T-cell (primary cell): ENCODE results near the gene CDK18. TPM values are rescaled to one million over a fixed set of nuclear protein-coding genes. Genes with fewer than 3 reads are reported as not detected.
A peak's percentile ranks its signal among the peaks of the same experiment; 100 is the strongest.

Experiments used
- ATAC-seq, 4 experiments: fragments of 200-7000 bp in 3 of 4; fragments of 150-1000 bp in 1 of 4; cut with Tn5 transposase; replicated peaks in 1 of 4; 1 replicate in 3 of 4; 2 replicates in 1 of 4; pipeline ENCODE4 v1.10.0; 2021; ENCODE audit warnings: moderate library complexity in 3 of 4, mild to moderate bottlenecking in 2 of 4, moderate number of reproducible peaks in 1 of 4
- CTCF ChIA-PET, 2 donors: fragments of 300-600 bp; sonication (Branson Sonifier 250); formaldehyde crosslinking; loops; one replicate each; lab custom pipeline; 2022; ENCODE audit warnings: antibody characterized with exemption in 2 of 2; lab: Charles Lee
- POLR2A ChIA-PET, 2 donors: fragments of 300-600 bp; sonication (Branson Sonifier 250); formaldehyde crosslinking; loops; one replicate each; lab custom pipeline; 2022; ENCODE audit warnings: antibody characterized with exemption in 2 of 2; lab: Charles Lee
- DNase-seq, 35 experiments: peaks; one replicate each; pipeline versions ENCODE4 v3.0.0 to v3.0.0-alpha.2; 2013 to 2023
- H3K27ac ChIP-seq: one replicate; pipeline ENCODE4 v1.5.1; 2013; ENCODE audit warnings: low read length
- H3K27me3 ChIP-seq, 2 experiments: replicated peaks in 1 of 2; 1 replicate in 1 of 2; 2 replicates in 1 of 2; pipeline versions ENCODE4 v1.6.1 to v1.7.0; 2013; ENCODE audit warnings: low read length in 1 of 2, mixed read lengths in 1 of 2; ENCODE audit not compliant: control insufficient read depth in 2 of 2, insufficient read depth in 2 of 2; ENCODE audit errors: extremely low read depth in 1 of 2
- H3K36me3 ChIP-seq, 2 donors: 1 replicate in 1 of 2; 2 replicates in 1 of 2; pipeline versions ENCODE4 v1.6.1 to v1.7.0; 2013; ENCODE audit warnings: low read length in 1 of 2; ENCODE audit not compliant: control insufficient read depth in 2 of 2, insufficient read depth in 1 of 2; ENCODE audit errors: extremely low read depth in 1 of 2
- H3K4me1 ChIP-seq, 2 experiments: 1 replicate in 1 of 2; 2 replicates in 1 of 2; pipeline versions ENCODE4 v1.6.1 to v1.7.0; 2013; ENCODE audit warnings: low read length in 2 of 2, mixed read lengths in 1 of 2; ENCODE audit not compliant: insufficient read depth in 2 of 2, control insufficient read depth in 1 of 2; ENCODE audit errors: extremely low read depth in 1 of 2
- H3K4me3 ChIP-seq, 2 donors: 1 replicate in 1 of 2; 2 replicates in 1 of 2; pipeline versions ENCODE4 v1.5.1 to v1.7.0; 2013; ENCODE audit warnings: mild to moderate bottlenecking in 2 of 2, low read length in 1 of 2, moderate library complexity in 1 of 2; ENCODE audit not compliant: control insufficient read depth in 1 of 2; ENCODE audit errors: extremely low read depth in 1 of 2
- H3K9me3 ChIP-seq: 2 replicates; pipeline ENCODE4 v1.7.0; 2013
- H3K27ac Mint-ChIP-seq, 2 donors: one replicate each; pipeline ENCODE4 v1.8.0; 2020 to 2021; ENCODE audit warnings: mild to moderate bottlenecking in 2 of 2, mixed read lengths in 2 of 2
- H3K27me3 Mint-ChIP-seq, 2 donors: one replicate each; pipeline ENCODE4 v1.8.0; 2021 to 2022; ENCODE audit warnings: mixed read lengths in 2 of 2
- H3K36me3 Mint-ChIP-seq: one replicate; pipeline ENCODE4 v1.8.0; 2021; ENCODE audit warnings: mixed read lengths
- H3K4me1 Mint-ChIP-seq, 3 donors: one replicate each; pipeline ENCODE4 v1.8.0; 2020 to 2022; ENCODE audit warnings: mixed read lengths in 3 of 3, mild to moderate bottlenecking in 1 of 3
- H3K4me3 Mint-ChIP-seq, 3 donors: one replicate each; pipeline ENCODE4 v1.8.0; 2020 to 2022; ENCODE audit warnings: mild to moderate bottlenecking in 3 of 3, mixed read lengths in 3 of 3, moderate library complexity in 3 of 3
- H3K9me3 Mint-ChIP-seq, 3 donors: one replicate each; pipeline ENCODE4 v1.8.0; 2020 to 2022; ENCODE audit warnings: mixed read lengths in 3 of 3
- WGBS: methylation state at CpG from one replicate; pipeline ENCODE4 v1.1.5; 2013; ENCODE audit warnings: missing lambda C conversion rate; ENCODE audit not compliant: insufficient coverage; 5-methylcytosine and 5-hydroxymethylcytosine counted together
- total RNA-seq, 35 experiments: library from RNA in 6 of 35; stranded (reverse) in 6 of 35; fragments of 120-200 nt in 1 of 35; gene quantifications; one replicate each; pipeline versions ENCODE4 v1.2.1 to v1.2.4 and lab custom pipeline; 2013 to 2026

CDK18 gene
- total RNA-seq, 5 donors from 2014 or later (not counting 1 experiment from before 2014, with no cell fraction given) = 1.7 to 4.6 (median 2.1) TPM

GRCh38 chr1:205473475-205473874 lies 31.0 kb upstream of the CDK18 start:
- 67% methylated on average over 1 of the region's 4 CpGs for WGBS
- ATAC-seq (no peak), DNase-seq (no peak)
- no peaks in the 10 kb centered on the region for H3K9me3 ChIP-seq
- peaks cover 0 to 1% of the 10 kb centered on the region in 2 experiments for H3K4me1 ChIP-seq
- Mint-ChIP-seq H3K4me1 (peaks cover 0 to 7% (median 4%) of the 10 kb centered on the region in 3 donors), H3K27ac (no peak overlapping the region), H3K27me3 (peaks cover 44 to 51% of the 10 kb centered on the region in 2 donors), H3K36me3 (peaks cover 6% of the 10 kb centered on the region), H3K4me3 (no peak overlapping the region), H3K9me3 (peaks cover 9 to 13% (median 11%) of the 10 kb centered on the region in 3 donors)
- H3K36me3 ChIP-seq = no peaks in the 10 kb centered on the region
- H3K4me3 ChIP-seq = no peak overlapping the region
- H3K27ac ChIP-seq = no peak overlapping the region
- peaks cover 0 to 35% of the 10 kb centered on the region in 2 experiments for H3K27me3 ChIP-seq
- ChIA-PET CTCF (no interaction called here), POLR2A (interaction anchor here in 1 of 2 donors (0.6 kb wide), 1 partner anchor 86 kb away, joined by 4 read pairs; no protein-coding TSS in a partner anchor)

GRCh38 chr1:205473966-205474365 lies 30.5 kb upstream of the CDK18 start:
- 85% methylated on average over 6 of the region's 7 CpGs for WGBS
- no peak for ATAC-seq
- H3K9me3 ChIP-seq = no peaks in the 10 kb centered on the region
- peaks cover 0 to 35% of the 10 kb centered on the region in 2 experiments for H3K27me3 ChIP-seq
- Mint-ChIP-seq H3K9me3 (peaks cover 9 to 13% (median 11%) of the 10 kb centered on the region in 3 donors), H3K27me3 (peaks cover 44 to 50% of the 10 kb centered on the region in 2 donors), H3K36me3 (peaks cover 6% of the 10 kb centered on the region), H3K4me1 (peaks cover 0 to 7% (median 4%) of the 10 kb centered on the region in 3 donors), H3K27ac (peak overlapping the region in 1 of 2 donors; percentile 23), H3K4me3 (no peak overlapping the region)
- DNase-seq = no peak
- H3K4me3 ChIP-seq = no peak overlapping the region
- ChIA-PET CTCF (no interaction called here), POLR2A (no interaction called here)
- H3K27ac ChIP-seq = no peak overlapping the region
- H3K4me1 ChIP-seq = peaks cover 0 to 6% of the 10 kb centered on the region in 2 experiments
- H3K36me3 ChIP-seq = no peaks in the 10 kb centered on the region

DNA sequence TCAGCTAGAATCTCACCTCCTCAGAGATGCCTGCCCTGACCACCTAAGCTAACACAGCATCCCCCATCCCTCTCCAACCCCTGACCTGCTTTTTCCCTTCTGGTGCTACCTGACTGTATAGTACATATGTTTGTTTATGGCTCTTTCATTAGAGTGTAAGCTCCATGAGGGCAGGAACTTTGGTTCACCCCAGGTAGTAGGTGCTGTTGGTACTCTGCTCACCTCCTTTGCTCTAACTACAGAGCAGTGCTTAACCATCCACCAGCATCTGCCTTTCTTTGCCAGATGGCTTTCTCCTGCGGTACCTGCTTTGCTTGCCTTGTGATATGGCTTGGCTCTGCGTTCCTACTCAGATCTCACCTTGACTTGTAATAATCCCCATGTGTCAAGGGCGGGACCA lies 29.9 kb upstream of the CDK18 start:
- Histone ChIP-seq H3K4me1 (peaks cover 0 to 12% of the 10 kb centered on the region in 2 experiments), H3K27me3 (peaks cover 0 to 31% of the 10 kb centered on the region in 2 experiments), H3K4me3 (peak overlapping the region in 1 of 2 donors; percentile 15), H3K36me3 (no peaks in the 10 kb centered on the region), H3K9me3 (no peaks in the 10 kb centered on the region), H3K27ac (no peak overlapping the region)
- CTCF ChIA-PET = interaction anchor here (0.6 to 1.6 kb wide), 3 partner anchors 11 to 43 kb away, joined by 3 to 7 read pairs (median 4); no protein-coding TSS in a partner anchor
- Mint-ChIP-seq H3K36me3 (peaks cover 6% of the 10 kb centered on the region), H3K4me3 (no peak overlapping the region), H3K27me3 (peaks cover 44 to 55% of the 10 kb centered on the region in 2 donors), H3K9me3 (peaks cover 9 to 13% (median 11%) of the 10 kb centered on the region in 3 donors), H3K4me1 (peaks cover 1 to 8% (median 5%) of the 10 kb centered on the region in 3 donors), H3K27ac (no peak overlapping the region)
- DNase-seq (no peak), ATAC-seq (no peak)
- POLR2A ChIA-PET = interaction anchor here in 1 of 2 donors (0.6 kb wide), 1 partner anchor 1077 kb away, joined by 5 read pairs; no protein-coding TSS in a partner anchor
- 100% methylated on average over 1 of the region's 3 CpGs for WGBS

GRCh38 chr1:205475855-205476254 lies 28.6 kb upstream of the CDK18 start:
- Histone ChIP-seq H3K4me1 (peaks cover 0 to 24% of the 10 kb centered on the region in 2 experiments), H3K27me3 (peaks cover 0 to 31% of the 10 kb centered on the region in 2 experiments), H3K9me3 (no peaks in the 10 kb centered on the region), H3K27ac (no peak overlapping the region), H3K36me3 (no peaks in the 10 kb centered on the region), H3K4me3 (no peak overlapping the region)
- Mint-ChIP-seq H3K4me1 (peaks cover 13 to 21% (median 18%) of the 10 kb centered on the region in 3 donors), H3K27me3 (peaks cover 51 to 65% of the 10 kb centered on the region in 2 donors), H3K36me3 (peaks cover 6% of the 10 kb centered on the region), H3K27ac (no peak overlapping the region), H3K9me3 (peaks cover 9 to 13% (median 11%) of the 10 kb centered on the region in 3 donors), H3K4me3 (no peak overlapping the region)
- ATAC-seq = no peak
- no peak for DNase-seq
- ChIA-PET POLR2A (no interaction called here), CTCF (interaction anchor here (0.5 to 1.6 kb wide), 6 partner anchors 9 to 122 kb away, joined by 3 to 13 read pairs (median 4); no protein-coding TSS in a partner anchor)
- WGBS = no CpG with 5 or more reads among the region's 1 CpG

DNA sequence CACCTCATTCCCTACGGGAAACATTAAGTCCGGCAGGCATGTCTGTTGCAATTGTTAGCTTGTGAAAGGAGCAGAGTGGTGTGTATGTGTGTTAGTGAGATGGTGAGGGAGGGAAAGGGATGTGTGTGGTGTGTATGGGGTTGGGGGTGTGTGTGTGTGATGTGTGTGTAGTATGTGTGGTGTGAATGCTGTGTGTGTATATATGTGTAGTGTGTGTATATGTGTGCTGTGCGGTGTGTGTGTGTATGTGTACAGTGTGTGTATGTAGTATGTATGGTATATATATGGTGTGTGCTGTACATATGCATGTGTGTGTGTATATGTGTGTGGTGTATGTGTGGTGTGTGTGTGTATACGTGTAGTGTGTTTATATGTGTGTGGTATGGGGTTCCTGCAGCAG lies 27.8 kb upstream of the CDK18 start:
- Mint-ChIP-seq H3K4me3 (no peak overlapping the region), H3K27ac (no peak overlapping the region), H3K27me3 (peaks cover 50 to 64% of the 10 kb centered on the region in 2 donors), H3K4me1 (peaks cover 20 to 29% (median 25%) of the 10 kb centered on the region in 3 donors), H3K36me3 (peaks cover 6% of the 10 kb centered on the region), H3K9me3 (peaks cover 9 to 13% (median 11%) of the 10 kb centered on the region in 3 donors)
- POLR2A ChIA-PET = no interaction called here
- no peak for DNase-seq
- Histone ChIP-seq H3K36me3 (no peaks in the 10 kb centered on the region), H3K4me3 (no peak overlapping the region), H3K9me3 (no peaks in the 10 kb centered on the region), H3K27ac (no peak overlapping the region), H3K27me3 (peaks cover 0 to 39% of the 10 kb centered on the region in 2 experiments), H3K4me1 (peaks cover 0 to 32% of the 10 kb centered on the region in 2 experiments)
- CTCF ChIA-PET = interaction anchor here (1.4 kb wide), 2 partner anchors 9 to 11 kb away, joined by 3 to 13 read pairs; no protein-coding TSS in a partner anchor
- ATAC-seq = no peak
- WGBS = 92% methylated on average over 3 of the region's 4 CpGs

- H3K36me3 Mint-ChIP-seq = peaks cover 6% of the 10 kb centered on the region
- ChIA-PET POLR2A (interaction anchor here in 1 of 2 donors (0.6 kb wide), 1 partner anchor 112 kb away, joined by 8 read pairs; no protein-coding TSS in a partner anchor), CTCF (no interaction called here)
- no peaks in the 10 kb centered on the region for H3K36me3 ChIP-seq
- no peak overlapping the region for H3K27ac Mint-ChIP-seq
- H3K9me3 Mint-ChIP-seq = peaks cover 9 to 13% (median 11%) of the 10 kb centered on the region in 3 donors
- H3K4me1 Mint-ChIP-seq = peaks cover 26 to 33% (median 31%) of the 10 kb centered on the region in 3 donors
- no CpG with 5 or more reads among the region's 6 CpGs for WGBS
- no peak overlapping the region for H3K4me3 Mint-ChIP-seq
- peaks cover 0 to 39% of the 10 kb centered on the region in 2 experiments for H3K27me3 ChIP-seq
- no peak for DNase-seq
- H3K27me3 Mint-ChIP-seq = peaks cover 49 to 63% of the 10 kb centered on the region in 2 donors
- no peak overlapping the region for H3K4me3 ChIP-seq
- H3K4me1 ChIP-seq = peaks cover 0 to 37% of the 10 kb centered on the region in 2 experiments
- H3K27ac ChIP-seq = no peak overlapping the region
- H3K9me3 ChIP-seq = no peaks in the 10 kb centered on the region
- ATAC-seq = no peak
Observed at GRCh38 chr1:205477121-205477758, 27.2 kb upstream of the CDK18 start.
